A549 (cell line): ENCODE measurements around the gene ARG2. TPM values are rescaled to one million over a fixed set of nuclear protein-coding genes. Genes with fewer than 3 reads are reported as not detected.

Source experiments
- ATAC-seq, 2 experiments: fragments of 200-7000 bp in 1 of 2; fragments of >200 bp in 1 of 2; cut with Nextera tagmentation in 1 of 2; cut with Tn5 transposase in 1 of 2; 3 replicates each; pipeline versions ENCODE4 v1.8.0 to v1.9.1; 2018 to 2020; ENCODE audit warnings: mild to moderate bottlenecking in 1 of 2, moderate library complexity in 1 of 2
- CTCF ChIA-PET: fragments of 300-600 bp; sonication (Branson Sonifier 250); formaldehyde crosslinking; extraction: SDS; loops from one replicate; lab custom pipeline; 2021; ENCODE audit warnings: antibody characterized with exemption, inconsistent platforms; lab: Yijun Ruan, JAX
- POLR2A ChIA-PET: fragments of 350-600 bp; formaldehyde crosslinking; extraction: SDS; loops from one replicate; lab custom pipeline; 2021; ENCODE audit warnings: antibody characterized with exemption, inconsistent platforms; lab: Yijun Ruan, JAX
- DNase-seq, 2 experiments: peaks; one replicate each; pipeline versions ENCODE4 v3.0.0 to v3.0.0-alpha.2; 2011 to 2016; ENCODE audit warnings: low read depth in 1 of 2, low spot score in 1 of 2
- FAIRE-seq: peaks from 2 replicates; lab custom pipeline; 2011; peaks lifted over from hg19 to GRCh38; lab: Jason Lieb, UNC
- H3K27ac ChIP-seq, 2 experiments: fragments of >200 bp; sonication (Bioruptor Twin); formaldehyde crosslinking; 3 replicates each; pipeline ENCODE4 v1.5.1; 2016 to 2017
- H3K4me1 ChIP-seq: fragments of >200 bp; sonication (Bioruptor Twin); formaldehyde crosslinking; 3 replicates; pipeline ENCODE4 v1.6.1; 2016
- H3K4me2 ChIP-seq: fragments of >200 bp; sonication (Bioruptor Twin); formaldehyde crosslinking; 3 replicates; pipeline ENCODE4 v1.6.1; 2016
- H3K4me3 ChIP-seq: fragments of >200 bp; sonication (Bioruptor Twin); formaldehyde crosslinking; 3 replicates; pipeline ENCODE4 v1.5.1; 2016
- H3K9me3 ChIP-seq: fragments of >200 bp; sonication (Bioruptor Twin); formaldehyde crosslinking; 3 replicates; pipeline ENCODE4 v1.6.1; 2016
- BHLHE40 ChIP-seq: IDR thresholded peaks from 2 replicates; pipeline ENCODE4 v1.6.1; 2012; ENCODE audit warnings: low read depth, low read length, inconsistent platforms
- CBX2 ChIP-seq: fragments of 200-600 bp; sonication (generic); IDR thresholded peaks from 2 replicates; pipeline ENCODE4 v1.6.1; 2016; ENCODE audit warnings: low read depth, mild to moderate bottlenecking, borderline replicate concordance
- CEBPB ChIP-seq, 2 experiments: fragments of >200 bp in 1 of 2; sonication (Bioruptor Twin) in 1 of 2; formaldehyde crosslinking in 1 of 2; IDR thresholded peaks; 2 replicates each; pipeline ENCODE4 v1.6.1; 2012 to 2016
- CHD2 ChIP-seq: fragments of 150-350 bp; IDR thresholded peaks from 2 replicates; pipeline ENCODE4 v1.6.1; 2014; ENCODE audit warnings: low read length; ENCODE audit not compliant: partially characterized antibody
- CHD4 ChIP-seq: fragments of 200-600 bp; sonication (generic); IDR thresholded peaks from 2 replicates; pipeline ENCODE4 v1.6.1; 2016; ENCODE audit warnings: antibody characterized with exemption, mild to moderate bottlenecking, borderline replicate concordance
- EHF ChIP-seq: fragments of 250-450 bp; sonication (Bioruptor Pico); IDR thresholded peaks from 2 replicates; pipeline ENCODE4 v1.5.0; 2020; ENCODE audit warnings: mild to moderate bottlenecking
- EHMT2 ChIP-seq: fragments of 200-600 bp; sonication (generic); IDR thresholded peaks from 2 replicates; pipeline ENCODE4 v1.6.1; 2016; ENCODE audit warnings: antibody characterized with exemption, low read depth, mild to moderate bottlenecking, moderate library complexity
- ESRRA ChIP-seq: fragments of 150-350 bp; IDR thresholded peaks from 2 replicates; pipeline ENCODE4 v1.6.1; 2014; ENCODE audit warnings: mild to moderate bottlenecking, low read length, borderline replicate concordance
- FOSB ChIP-seq: fragments of 250-450 bp; sonication (Bioruptor Pico); IDR thresholded peaks from 2 replicates; pipeline ENCODE4 v1.5.0; 2020; ENCODE audit warnings: mild to moderate bottlenecking, moderate library complexity
- GATA3 ChIP-seq: IDR thresholded peaks from 2 replicates; pipeline ENCODE4 v1.6.1; 2012; ENCODE audit warnings: borderline replicate concordance
- HDAC2 ChIP-seq: fragments of 200-600 bp; sonication (generic); IDR thresholded peaks from 2 replicates; pipeline ENCODE4 v1.6.1; 2016
- HEYL ChIP-seq: fragments of 250-450 bp; sonication (Bioruptor Pico); IDR thresholded peaks from 2 replicates; pipeline ENCODE4 v1.8.0; 2021; ENCODE audit warnings: mild to moderate bottlenecking, moderate library complexity
- HOXB5 ChIP-seq: fragments of 250-450 bp; sonication (Bioruptor Pico); IDR thresholded peaks from 2 replicates; pipeline ENCODE4 v1.5.0; 2020; ENCODE audit warnings: mild to moderate bottlenecking, moderate library complexity
- NFE2L2 ChIP-seq: fragments of 150-350 bp; conservative IDR thresholded peaks from 2 replicates; pipeline ENCODE4 v1.6.1; 2014; ENCODE audit warnings: low read length
- NPAS2 ChIP-seq: fragments of 250-450 bp; sonication (Bioruptor Pico); IDR thresholded peaks from 2 replicates; pipeline ENCODE4 v1.8.0; 2022; ENCODE audit warnings: mild to moderate bottlenecking, moderate library complexity, borderline replicate concordance
- NR3C1 ChIP-seq: fragments of >200 bp; sonication (Bioruptor Twin); formaldehyde crosslinking; IDR thresholded peaks from 3 replicates; pipeline ENCODE4 v1.6.1; 2017
- RAD21 ChIP-seq, 2 experiments: fragments of >200 bp in 1 of 2; sonication (Bioruptor Twin) in 1 of 2; formaldehyde crosslinking in 1 of 2; IDR thresholded peaks in 1 of 2; conservative IDR thresholded peaks in 1 of 2; 2 replicates in 1 of 2; 3 replicates in 1 of 2; pipeline ENCODE4 v1.6.1; 2012 to 2018; ENCODE audit warnings: inconsistent platforms in 1 of 2
- RARB ChIP-seq: fragments of 250-450 bp; sonication (Bioruptor Pico); IDR thresholded peaks from 2 replicates; pipeline ENCODE4 v1.8.0; 2021; ENCODE audit warnings: mild to moderate bottlenecking, moderate library complexity
- RFX5 ChIP-seq: fragments of 450-650 bp; IDR thresholded peaks from 2 replicates; pipeline ENCODE4 v1.7.1; 2014; ENCODE audit warnings: antibody characterized with exemption, mild to moderate bottlenecking, moderate library complexity
- RNF2 ChIP-seq: fragments of 200-600 bp; sonication (generic); IDR thresholded peaks from 2 replicates; pipeline ENCODE4 v1.6.1; 2016; ENCODE audit warnings: low read depth, mild to moderate bottlenecking, antibody characterized with exemption, moderate library complexity, borderline replicate concordance
- TFCP2L1 ChIP-seq: fragments of 250-450 bp; sonication (Bioruptor Pico); IDR thresholded peaks from 2 replicates; pipeline ENCODE4 v1.5.0; 2021; ENCODE audit warnings: mild to moderate bottlenecking
- TP53 ChIP-seq: fragments of 250-450 bp; sonication (Bioruptor Pico); IDR thresholded peaks from 2 replicates; pipeline ENCODE4 v1.5.0; 2021; ENCODE audit warnings: mild to moderate bottlenecking, moderate library complexity
- ZC3H11A ChIP-seq: fragments of 450-650 bp; IDR thresholded peaks from 2 replicates; pipeline ENCODE4 v1.6.1; 2014; ENCODE audit warnings: antibody characterized with exemption, mild to moderate bottlenecking
- ZFP36 ChIP-seq: fragments of 450-650 bp; IDR thresholded peaks from 2 replicates; pipeline ENCODE4 v1.6.1; 2014; ENCODE audit warnings: borderline replicate concordance; ENCODE audit not compliant: partially characterized antibody
- WGBS: methylation state at CpG from one replicate; pipeline ENCODE4 v1.1.6; 2017; ENCODE audit errors: missing lambda C conversion rate; 5-methylcytosine and 5-hydroxymethylcytosine counted together
- polyA plus RNA-seq, 4 experiments: library from polyadenylated mRNA; depleted of rRNA in 3 of 4; stranded (reverse); fragments of >200 nt; fragmentation: RNase III in 1 of 4; extraction: RNeasy Plus Mini Kit Qiagen cat#74134 plus additional on column Dnase treatment in 1 of 4; gene quantifications; 2 replicates in 3 of 4; 3 replicates in 1 of 4; pipeline ENCODE4 v1.2.3, GENCODE V29; 2011 to 2017
- TF ChIP-seq, protein P1 (sequence below): fragments of 450-650 bp; IDR thresholded peaks from 2 replicates; pipeline ENCODE4 v1.6.1; 2014; ENCODE audit warnings: antibody characterized with exemption
- TF ChIP-seq, protein P2 (sequence below): IDR thresholded peaks from 2 replicates; pipeline ENCODE4 v1.6.1; 2012; ENCODE audit warnings: low read depth, borderline replicate concordance

The ARG2 gene
- polyA plus RNA-seq, 2 of the 4 experiments (the other 2 are of a cell fraction): 1.8 to 2.5 TPM

DNA sequence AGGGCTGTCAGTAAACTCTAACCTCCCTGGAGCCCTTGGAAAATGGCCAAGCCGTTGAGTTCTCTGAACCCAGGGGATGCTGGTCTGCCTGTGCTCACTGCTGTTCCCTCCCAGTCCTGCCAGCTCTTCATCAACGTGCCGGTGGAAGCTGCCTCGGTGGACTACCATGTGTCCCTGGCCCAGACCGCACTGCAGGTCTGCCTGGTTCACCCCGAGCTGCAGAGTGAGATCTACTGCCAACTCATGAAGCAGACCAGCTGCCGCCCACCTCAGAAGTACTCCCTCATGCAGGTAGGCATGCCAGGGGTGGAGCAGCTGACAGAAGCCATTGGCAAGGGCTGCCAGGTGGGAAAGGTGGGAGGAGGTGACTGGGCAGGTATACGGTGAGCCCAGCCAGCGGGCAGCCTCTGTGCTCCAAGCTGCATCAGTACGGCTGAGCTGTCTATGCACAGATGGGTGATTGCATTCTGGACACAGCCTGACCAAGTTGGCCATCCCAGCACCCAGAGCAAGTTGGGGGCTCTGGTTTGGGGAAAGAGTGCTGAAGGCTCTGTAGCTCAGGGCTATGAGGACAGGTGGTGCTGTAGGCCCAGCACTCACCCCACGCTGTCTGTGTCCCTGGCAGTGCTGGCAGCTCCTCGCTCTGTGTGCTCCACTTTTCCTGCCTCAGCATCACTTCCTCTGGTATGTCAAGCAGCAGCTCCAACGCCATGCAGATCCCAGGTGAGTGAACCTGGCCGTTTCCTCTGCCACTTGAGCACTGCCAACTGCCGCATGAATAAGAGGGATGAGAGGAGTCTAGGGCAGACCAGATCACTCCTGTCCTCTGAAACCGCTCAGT, 41.6 kb upstream of the ARG2 start (continued):
- TF ChIP-seq, protein P1, sequence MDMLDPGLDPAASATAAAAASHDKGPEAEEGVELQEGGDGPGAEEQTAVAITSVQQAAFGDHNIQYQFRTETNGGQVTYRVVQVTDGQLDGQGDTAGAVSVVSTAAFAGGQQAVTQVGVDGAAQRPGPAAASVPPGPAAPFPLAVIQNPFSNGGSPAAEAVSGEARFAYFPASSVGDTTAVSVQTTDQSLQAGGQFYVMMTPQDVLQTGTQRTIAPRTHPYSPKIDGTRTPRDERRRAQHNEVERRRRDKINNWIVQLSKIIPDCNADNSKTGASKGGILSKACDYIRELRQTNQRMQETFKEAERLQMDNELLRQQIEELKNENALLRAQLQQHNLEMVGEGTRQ: no peak

DNA sequence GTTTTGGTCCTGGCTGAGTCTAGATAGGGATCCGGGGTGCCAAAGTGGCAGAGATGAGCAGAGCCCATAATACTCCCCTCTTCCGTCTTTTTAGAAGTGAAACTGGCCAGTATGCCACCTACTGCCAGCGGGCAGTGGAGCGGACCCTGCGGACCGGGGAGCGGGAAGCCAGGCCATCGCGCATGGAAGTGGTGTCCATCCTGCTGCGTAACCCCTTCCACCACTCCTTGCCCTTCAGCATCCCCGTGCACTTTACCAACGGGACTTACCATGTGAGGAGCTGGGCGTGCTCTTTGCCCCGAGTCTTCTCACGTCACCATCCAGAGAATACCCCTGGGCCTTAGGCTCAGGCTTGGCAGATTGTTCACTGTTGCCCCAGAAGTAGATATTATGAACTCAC, 40.7 kb upstream of the ARG2 start:
- no peak for DNase-seq
- WGBS: 77% methylated on average over 15 of the region's 15 CpGs
- no peak overlapping the region for H3K4me2 ChIP-seq
- POLR2A ChIA-PET: no interaction called here
- no peak overlapping the region for H3K27ac ChIP-seq
- no peak for FAIRE-seq
- no peaks in the 10 kb centered on the region for H3K9me3 ChIP-seq
- TF ChIP-seq TP53 (CRISPR knock-in tag) (no peak), CHD2 (no peak), CEBPB (IDR thresholded peaks at IDR 0.05) (no peak), RAD21 (conservative IDR thresholded peaks at IDR 0.05 in 1 of 2, IDR thresholded peaks at IDR 0.05 in 1 of 2) (no peak), ZC3H11A (no peak), HOXB5 (CRISPR knock-in tag) (no peak), ZFP36 (no peak), EHMT2 (no peak), GATA3 (no peak), FOSB (CRISPR knock-in tag) (no peak), NPAS2 (CRISPR knock-in tag) (no peak), TFCP2L1 (CRISPR knock-in tag) (no peak), NR3C1 (no peak), EHF (CRISPR knock-in tag) (no peak)
- no peaks in the 10 kb centered on the region for H3K4me1 ChIP-seq
- no peak for ATAC-seq
- no peak overlapping the region for H3K4me3 ChIP-seq
- CTCF ChIA-PET: interaction anchor here (0.5 to 31.9 kb wide), 12 partner anchors 8 to 257 kb away, joined by 3 to 517 read pairs (median 7); partner anchors contain the start of genes ARG2, RDH12 and VTI1B

DNA sequence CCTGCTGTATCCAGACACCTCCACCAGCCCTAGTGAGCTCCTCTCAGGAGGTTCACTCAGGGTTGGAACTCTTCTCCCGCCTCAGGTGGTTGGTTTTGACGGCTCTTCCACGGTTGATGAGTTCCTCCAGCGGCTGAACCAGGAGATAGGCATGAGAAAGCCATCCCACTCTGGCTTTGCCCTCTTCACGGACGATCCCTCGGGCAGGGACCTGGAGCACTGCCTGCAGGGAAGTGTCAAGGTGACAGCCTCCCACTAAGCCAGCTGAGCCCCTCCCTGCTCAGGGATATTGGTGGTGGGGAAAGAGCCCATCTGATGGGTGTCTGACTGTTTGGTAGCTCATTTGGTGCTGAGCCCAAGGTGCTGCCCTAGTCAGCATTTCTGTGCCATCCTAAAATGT, 40.1 kb upstream of the ARG2 start:
- no peak overlapping the region for H3K4me3 ChIP-seq
- H3K27ac ChIP-seq: no peak overlapping the region
- no peaks in the 10 kb centered on the region for H3K4me1 ChIP-seq
- H3K9me3 ChIP-seq: no peaks in the 10 kb centered on the region
- no peak overlapping the region for H3K4me2 ChIP-seq
- WGBS: 86% methylated on average over 7 of the region's 7 CpGs
- ChIA-PET POLR2A (no interaction called here), CTCF (interaction anchor here (0.7 to 31.9 kb wide), 9 partner anchors 9 to 156 kb away, joined by 3 to 517 read pairs (median 42); partner anchors contain the start of genes PIGH, RDH12 and VTI1B)
- no peak for FAIRE-seq
- TF ChIP-seq RNF2 (no peak), EHF (CRISPR knock-in tag) (no peak), HOXB5 (CRISPR knock-in tag) (no peak), NFE2L2 (no peak), HEYL (no peak), RARB (CRISPR knock-in tag) (no peak), ZC3H11A (no peak), RFX5 (no peak), BHLHE40 (no peak), ESRRA (no peak), TFCP2L1 (CRISPR knock-in tag) (no peak), CHD4 (no peak), HDAC2 (no peak), CBX2 (no peak), EHMT2 (no peak)
- TF ChIP-seq, protein P2, sequence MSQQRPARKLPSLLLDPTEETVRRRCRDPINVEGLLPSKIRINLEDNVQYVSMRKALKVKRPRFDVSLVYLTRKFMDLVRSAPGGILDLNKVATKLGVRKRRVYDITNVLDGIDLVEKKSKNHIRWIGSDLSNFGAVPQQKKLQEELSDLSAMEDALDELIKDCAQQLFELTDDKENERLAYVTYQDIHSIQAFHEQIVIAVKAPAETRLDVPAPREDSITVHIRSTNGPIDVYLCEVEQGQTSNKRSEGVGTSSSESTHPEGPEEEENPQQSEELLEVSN: no peak
- TF ChIP-seq, all 56 proteins: peak for 0
- ATAC-seq: no peak
- DNase-seq: no peak
